CD4-positive, alpha-beta T cell treated with Interleukin-12 subunit alpha and Interleukin-12 subunit beta, for 1 hour (primary cell): ENCODE measurements around the gene SLC5A9.

Experiments used
- DNase-seq: peaks from one replicate; pipeline ENCODE4 v3.0.0-alpha.2; 2020

The SLC5A9 gene

GRCh38 chr1:48214820-48215219 lies 7.7 kb upstream of the SLC5A9 start:
- DNase-seq: no peak

- DNase-seq: no peak
Measured at GRCh38 chr1:48215222-48215621, 7.3 kb upstream of the SLC5A9 start.

- DNase-seq: no peak
Measured at GRCh38 chr1:48215889-48216288, 6.6 kb upstream of the SLC5A9 start.

GRCh38 chr1:48216313-48216712 lies 6.2 kb upstream of the SLC5A9 start:
- no peak for DNase-seq

GRCh38 chr1:48216941-48217340 lies 5.6 kb upstream of the SLC5A9 start:
- no peak for DNase-seq

GRCh38 chr1:48217856-48218255 lies 4.7 kb upstream of the SLC5A9 start:
- DNase-seq: no peak

GRCh38 chr1:48219803-48220202 lies 2.7 kb upstream of the SLC5A9 start:
- no peak for DNase-seq

- DNase-seq: no peak
Measured at GRCh38 chr1:48221122-48221521, 1.4 kb upstream of the SLC5A9 start.

- no peak for DNase-seq
Measured at GRCh38 chr1:48221657-48222056, 859 bp upstream of the SLC5A9 start.

GRCh38 chr1:48223366-48224240 lies 1.1 kb downstream of the SLC5A9 start:
- DNase-seq: no peak

- DNase-seq: no peak
Measured at GRCh38 chr1:48224791-48225190, 2.3 kb downstream of the SLC5A9 start.

- no peak for DNase-seq
Measured at GRCh38 chr1:48225579-48225978, 3.1 kb downstream of the SLC5A9 start.

- DNase-seq: peak; percentile 25
Measured at GRCh38 chr1:48227165-48228013, 4.9 kb downstream of the SLC5A9 start.

- no peak for DNase-seq
Measured at GRCh38 chr1:48228156-48228555, 5.6 kb downstream of the SLC5A9 start.

- DNase-seq: no peak
Measured at GRCh38 chr1:48229317-48229716, 6.8 kb downstream of the SLC5A9 start.

- no peak for DNase-seq
Measured at GRCh38 chr1:48230236-48230635, 7.7 kb downstream of the SLC5A9 start.

GRCh38 chr1:48232722-48233121 lies 10.2 kb downstream of the SLC5A9 start:
- no peak for DNase-seq

GRCh38 chr1:48233666-48234485 lies 11.4 kb downstream of the SLC5A9 start:
- no peak for DNase-seq

GRCh38 chr1:48235652-48236051 lies 13.1 kb downstream of the SLC5A9 start:
- no peak for DNase-seq

GRCh38 chr1:48236716-48237470 lies 14.4 kb downstream of the SLC5A9 start:
- DNase-seq: peak; percentile 41

- DNase-seq: no peak
Measured at GRCh38 chr1:48242141-48242736, 19.7 kb downstream of the SLC5A9 start.

- DNase-seq: no peak
Measured at GRCh38 chr1:48245106-48245505, 22.6 kb downstream of the SLC5A9 start.
